KMS-11 (cell line): ENCODE data around the gene VPS26C.

ENCODE experiments used
- H2AFZ ChIP-seq: fragments of 200-600 bp; sonication (generic); 2 replicates; pipeline ENCODE4 v1.6.1; 2016; ENCODE audit warnings: antibody characterized with exemption, mixed run types, low read depth
- H3K27ac ChIP-seq: fragments of 200-600 bp; sonication (generic); 2 replicates; pipeline ENCODE4 v1.6.1; 2016; ENCODE audit warnings: mild to moderate bottlenecking, mixed run types
- H3K27me3 ChIP-seq: fragments of 200-600 bp; sonication (generic); 2 replicates; pipeline ENCODE4 v1.6.1; 2017; ENCODE audit warnings: mild to moderate bottlenecking, low read depth, mixed run types, moderate library complexity; ENCODE audit not compliant: insufficient read depth
- H3K36me3 ChIP-seq: fragments of 200-600 bp; sonication (generic); 2 replicates; pipeline ENCODE4 v1.6.1; 2017; ENCODE audit warnings: mild to moderate bottlenecking, mixed run types; ENCODE audit not compliant: insufficient read depth
- H3K4me1 ChIP-seq: fragments of 200-600 bp; sonication (generic); 2 replicates; pipeline ENCODE4 v1.6.1; 2016; ENCODE audit warnings: mild to moderate bottlenecking, low read depth, mixed run types; ENCODE audit not compliant: poor library complexity, severe bottlenecking
- H3K4me2 ChIP-seq: fragments of 200-600 bp; sonication (generic); 2 replicates; pipeline ENCODE4 v1.7.0; 2016; ENCODE audit warnings: mild to moderate bottlenecking, mixed run types
- H3K4me3 ChIP-seq: fragments of 200-600 bp; sonication (generic); IDR thresholded peaks from 2 replicates; pipeline ENCODE4 v1.6.1; 2017; ENCODE audit warnings: low read depth, low read length, mixed read lengths; ENCODE audit not compliant: insufficient read depth
- H3K79me2 ChIP-seq: fragments of 200-600 bp; sonication (generic); 2 replicates; pipeline ENCODE4 v1.6.1; 2016; ENCODE audit warnings: low read depth, mixed run types; ENCODE audit not compliant: insufficient read depth
- H3K9ac ChIP-seq: fragments of 200-600 bp; sonication (generic); 2 replicates; pipeline ENCODE4 v1.6.1; 2016; ENCODE audit warnings: mild to moderate bottlenecking, mixed run types
- H4K20me1 ChIP-seq: fragments of 200-600 bp; sonication (generic); 2 replicates; pipeline ENCODE4 v1.6.1; 2016; ENCODE audit warnings: mild to moderate bottlenecking, mixed run types; ENCODE audit not compliant: insufficient read depth
- CTCF ChIP-seq: fragments of 200-600 bp; sonication (generic); conservative IDR thresholded peaks from 2 replicates; pipeline ENCODE4 v1.6.1; 2017; ENCODE audit warnings: low read depth, mild to moderate bottlenecking, antibody characterized with exemption, low read length, moderate library complexity, mixed read lengths

Gene VPS26C

GRCh38 chr21:37245151-37245550 lies 22.0 kb downstream of the VPS26C start:
- no peaks in the 10 kb centered on the region for H3K4me1 ChIP-seq
- no peak overlapping the region for H3K4me2 ChIP-seq
- H3K79me2 ChIP-seq = peaks cover 28% of the 10 kb centered on the region; the same call in 1 of the 2 replicates
- no peaks in the 10 kb centered on the region; the same call in 1 of the 2 replicates for H4K20me1 ChIP-seq
- no peak for TF ChIP-seq CTCF
- H3K4me3 ChIP-seq = no peak overlapping the region
- H3K27ac ChIP-seq = no peak overlapping the region
- H3K27me3 ChIP-seq = no peaks in the 10 kb centered on the region
- no peaks in the 10 kb centered on the region for H3K36me3 ChIP-seq
- H2AFZ ChIP-seq = no peak overlapping the region
- no peak overlapping the region for H3K9ac ChIP-seq

GRCh38 chr21:37244501-37245095 lies 22.5 kb downstream of the VPS26C start:
- no peak overlapping the region for H3K4me2 ChIP-seq
- H3K4me3 ChIP-seq = no peak overlapping the region
- no peaks in the 10 kb centered on the region for H3K4me1 ChIP-seq
- no peak overlapping the region for H3K9ac ChIP-seq
- no peaks in the 10 kb centered on the region for H3K36me3 ChIP-seq
- no peaks in the 10 kb centered on the region for H3K27me3 ChIP-seq
- no peak overlapping the region for H2AFZ ChIP-seq
- TF ChIP-seq CTCF = no peak
- H4K20me1 ChIP-seq = no peaks in the 10 kb centered on the region; the same call in 1 of the 2 replicates
- no peak overlapping the region for H3K27ac ChIP-seq
- peaks cover 24% of the 10 kb centered on the region; the same call in 1 of the 2 replicates for H3K79me2 ChIP-seq

GRCh38 chr21:37243961-37244360 lies 23.2 kb downstream of the VPS26C start:
- Histone ChIP-seq H3K36me3 (no peaks in the 10 kb centered on the region), H3K4me3 (no peak overlapping the region), H2AFZ (no peak overlapping the region), H4K20me1 (no peaks in the 10 kb centered on the region; the same call in 1 of the 2 replicates), H3K27me3 (no peaks in the 10 kb centered on the region), H3K4me2 (no peak overlapping the region), H3K4me1 (no peaks in the 10 kb centered on the region), H3K27ac (no peak overlapping the region), H3K9ac (no peak overlapping the region), H3K79me2 (peaks cover 18% of the 10 kb centered on the region; the same call in 1 of the 2 replicates)
- TF ChIP-seq CTCF = no peak

GRCh38 chr21:37241426-37241825 lies 25.7 kb downstream of the VPS26C start:
- Histone ChIP-seq H3K79me2 (peaks cover 11% of the 10 kb centered on the region; the same call in 1 of the 2 replicates), H3K4me3 (no peak overlapping the region), H2AFZ (no peak overlapping the region), H3K4me1 (no peaks in the 10 kb centered on the region), H3K36me3 (no peaks in the 10 kb centered on the region), H4K20me1 (no peaks in the 10 kb centered on the region; the same call in 1 of the 2 replicates), H3K4me2 (no peak overlapping the region), H3K9ac (no peak overlapping the region), H3K27me3 (no peaks in the 10 kb centered on the region), H3K27ac (no peak overlapping the region)
- TF ChIP-seq CTCF = no peak
